ENCODE data around the gene NTN3. TPM values are rescaled to one million over a fixed set of nuclear protein-coding genes. Genes with fewer than 3 reads are reported as not detected.

Gene NTN3
- total and polyA plus RNA-seq, 2 of the 4 experiments (the other 2 are of a cell fraction) = 0.18 to 0.38 TPM

GRCh38 chr16:2508722-2509400, 37.8 kb downstream of the NTN3 start:
- no peak overlapping the region for H3K4me2 ChIP-seq (ENCODE audit: low read depth, low read length)
- H4K8ac ChIP-seq (ENCODE audit: low read depth in 2 of 2, low read length in 2 of 2) = no peak overlapping the region
- H3K9me1 ChIP-seq (ENCODE audit: insufficient read depth, low read length) = peaks cover 3% of the 10 kb centered on the region; the same call in 1 of the 2 replicates
- no peak overlapping the region for H2BK20ac ChIP-seq (ENCODE audit: low read depth, low read length)
- in situ Hi-C loops (cut with MboI; ENCODE audit: low sequenced_read_pairs) (loop anchor here (10.0 kb wide), 1 partner anchor 254 kb away; the partner anchor contains the start of gene ECI1), intact Hi-C loops (cut with micrococcal nuclease) (no loop called here), dilution Hi-C loops (cut with HindIII; ENCODE audit: low sequenced_read_pairs, unreplicated experiment) (no loop called here)
- no peak overlapping the region for H3K9ac ChIP-seq (ENCODE audit: low read depth, low read length)
- no peak overlapping the region for H3K4ac ChIP-seq (ENCODE audit: low read depth, low read length)
- TF ChIP-seq MXI1 (IDR thresholded peaks at IDR 0.05; ENCODE audit: borderline replicate concordance, low read depth, low read length) (no peak), CTCF (conservative IDR thresholded peaks at IDR 0.05; ENCODE audit: low read depth, low read length) (no peak), RCOR1 (IDR thresholded peaks at IDR 0.05; ENCODE audit: insufficient replicate concordance, low read length) (no peak), SMC3 (IDR thresholded peaks at IDR 0.05; ENCODE audit: low read depth, low read length) (no peak), NFE2L2 (IDR thresholded peaks at IDR 0.05; ENCODE audit: low read depth, low read length) (no peak), RAD21 (IDR thresholded peaks at IDR 0.05; ENCODE audit: low read length) (no peak), MAZ (IDR thresholded peaks at IDR 0.05; ENCODE audit: borderline replicate concordance, low read depth, low read length) (no peak), RFX5 (IDR thresholded peaks at IDR 0.05; ENCODE audit: low read depth, low read length) (no peak), MAFK (IDR thresholded peaks at IDR 0.05; ENCODE audit: low read depth, low read length) (no peak), FOS (IDR thresholded peaks at IDR 0.05; ENCODE audit: low read depth, low read length) (no peak)
- TF ChIP-seq, protein P1, sequence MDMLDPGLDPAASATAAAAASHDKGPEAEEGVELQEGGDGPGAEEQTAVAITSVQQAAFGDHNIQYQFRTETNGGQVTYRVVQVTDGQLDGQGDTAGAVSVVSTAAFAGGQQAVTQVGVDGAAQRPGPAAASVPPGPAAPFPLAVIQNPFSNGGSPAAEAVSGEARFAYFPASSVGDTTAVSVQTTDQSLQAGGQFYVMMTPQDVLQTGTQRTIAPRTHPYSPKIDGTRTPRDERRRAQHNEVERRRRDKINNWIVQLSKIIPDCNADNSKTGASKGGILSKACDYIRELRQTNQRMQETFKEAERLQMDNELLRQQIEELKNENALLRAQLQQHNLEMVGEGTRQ (IDR thresholded peaks at IDR 0.05; ENCODE audit: low read depth, low read length) = no peak
- TF ChIP-seq, protein P2, sequence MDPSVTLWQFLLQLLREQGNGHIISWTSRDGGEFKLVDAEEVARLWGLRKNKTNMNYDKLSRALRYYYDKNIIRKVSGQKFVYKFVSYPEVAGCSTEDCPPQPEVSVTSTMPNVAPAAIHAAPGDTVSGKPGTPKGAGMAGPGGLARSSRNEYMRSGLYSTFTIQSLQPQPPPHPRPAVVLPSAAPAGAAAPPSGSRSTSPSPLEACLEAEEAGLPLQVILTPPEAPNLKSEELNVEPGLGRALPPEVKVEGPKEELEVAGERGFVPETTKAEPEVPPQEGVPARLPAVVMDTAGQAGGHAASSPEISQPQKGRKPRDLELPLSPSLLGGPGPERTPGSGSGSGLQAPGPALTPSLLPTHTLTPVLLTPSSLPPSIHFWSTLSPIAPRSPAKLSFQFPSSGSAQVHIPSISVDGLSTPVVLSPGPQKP (IDR thresholded peaks at IDR 0.05; ENCODE audit: borderline replicate concordance, low read depth, low read length) = no peak
- no TSS peak for BruUV-seq (replicated peaks)
- no peak overlapping the region for H4K5ac ChIP-seq (ENCODE audit: low read depth, low read length)
- H3K36me3 ChIP-seq (ENCODE audit: control insufficient read depth, insufficient read depth, low read length) = no peaks in the 10 kb centered on the region
- no peaks in the 10 kb centered on the region for H4K20me1 ChIP-seq (ENCODE audit: insufficient read depth, low read length)
- POLR2A ChIA-PET (ENCODE audit: unreplicated experiment) = no interaction called here
- H3K79me1 ChIP-seq (ENCODE audit: low read depth in 1 of 2, low read length in 2 of 2) = peaks cover 0 to 9% of the 10 kb centered on the region in 2 experiments; a peak in 1 of 4 replicates
- no peak for DNase-seq
- H3K18ac ChIP-seq (ENCODE audit: low read depth, low read length) = no peak overlapping the region
- H2AFZ ChIP-seq (replicated peaks; ENCODE audit: low read length, poor library complexity) = no peak overlapping the region
- H3K27ac ChIP-seq (ENCODE audit: insufficient read depth, low read length) = no peak overlapping the region
- 87% methylated on average over 6 of the region's 18 CpGs; no CpG with 5 or more reads in 1 of the 2 experiments for WGBS, 2 experiments (ENCODE audit: extremely low coverage in 2 of 2, insufficient read length in 1 of 2)
- no peak overlapping the region for H3K14ac ChIP-seq (replicated peaks; ENCODE audit: low read depth, low read length)
- no peak overlapping the region for H2BK5ac ChIP-seq (ENCODE audit: low read depth, low read length, poor library complexity, severe bottlenecking)
- no peaks in the 10 kb centered on the region for H3K27me3 ChIP-seq (ENCODE audit: control insufficient read depth, insufficient read depth, low read length)
- H3K56ac ChIP-seq (ENCODE audit: extremely low read depth, insufficient read depth, low read length) = no peak overlapping the region
- ATAC-seq (ENCODE audit: low read depth) = no peak
- no peak overlapping the region for H3K4me3 ChIP-seq (ENCODE audit: insufficient read depth, low read depth, low read length)
- H4K91ac ChIP-seq (ENCODE audit: insufficient read depth, low read depth, low read length) = no peak overlapping the region
- CTCF ChIA-PET = no interaction called here
- no peaks in the 10 kb centered on the region for H3K9me3 ChIP-seq (ENCODE audit: control insufficient read depth, insufficient read depth, low read length)
- no peak overlapping the region for H2BK15ac ChIP-seq (ENCODE audit: low read depth, low read length)
- no peak overlapping the region for H2BK120ac ChIP-seq (ENCODE audit: low read depth, low read length)
- H2AK5ac ChIP-seq (ENCODE audit: low read depth, low read length) = no peak overlapping the region
- H2AK9ac ChIP-seq (replicated peaks; ENCODE audit: low read depth, low read length, poor library complexity) = no peak overlapping the region
- no peak overlapping the region for H3K23ac ChIP-seq (ENCODE audit: low read depth, low read length)
- peaks cover 9% of the 10 kb centered on the region for H3K4me1 ChIP-seq (ENCODE audit: control insufficient read depth, insufficient read depth, low read length)

All from IMR-90 (cell line).